HG03135 (cell line): ENCODE results near the gene RTP1.
A peak's percentile ranks its signal among the peaks of the same experiment; 100 is the strongest.
"Not testable (repeated sequence)": the region's sequence is repeated elsewhere in the genome, so short reads cannot be mapped to it uniquely, and the experiment has no call there.

Experiments
- ATAC-seq: cut with Tn5 transposase; IDR thresholded peaks from one replicate; pipeline ENCODE4 v1.9.1; 2021; ENCODE audit warnings: mild to moderate bottlenecking, moderate library complexity; ENCODE audit not compliant: unreplicated experiment

RTP1 gene

GRCh38 chr3:187198490-187198889, 1.2 kb downstream of the RTP1 start:
- no peak for ATAC-seq

- not testable (repeated sequence) for ATAC-seq
These were observed 2.3 kb downstream of the RTP1 start for GRCh38 chr3:187199463-187200050.

GRCh38 chr3:187205683-187206082, 8.4 kb downstream of the RTP1 start:
- no peak for ATAC-seq

- no peak for ATAC-seq
These were observed 9.8 kb downstream of the RTP1 start for GRCh38 chr3:187207062-187207461.

- no peak for ATAC-seq
These were observed 10.3 kb downstream of the RTP1 start for GRCh38 chr3:187207624-187208023.

GRCh38 chr3:187208159-187208558, 10.9 kb downstream of the RTP1 start:
- no peak for ATAC-seq

- ATAC-seq: no peak
These were observed 12.2 kb downstream of the RTP1 start for GRCh38 chr3:187209491-187209890.

GRCh38 chr3:187210091-187210490, 12.8 kb downstream of the RTP1 start:
- no peak for ATAC-seq

GRCh38 chr3:187210545-187211327, 13.4 kb downstream of the RTP1 start:
- peak; percentile 95 for ATAC-seq

- no peak for ATAC-seq
These were observed 14.4 kb downstream of the RTP1 start for GRCh38 chr3:187211532-187212195.

- ATAC-seq: no peak
These were observed 14.9 kb downstream of the RTP1 start for GRCh38 chr3:187212196-187212545.

GRCh38 chr3:187212705-187213104, 15.4 kb downstream of the RTP1 start:
- ATAC-seq: no peak

- ATAC-seq: no peak
These were observed 16.3 kb downstream of the RTP1 start for GRCh38 chr3:187213616-187214015.

GRCh38 chr3:187215460-187215859, 18.2 kb downstream of the RTP1 start:
- ATAC-seq: no peak

- no peak for ATAC-seq
These were observed 25.5 kb downstream of the RTP1 start for GRCh38 chr3:187222801-187223200.

GRCh38 chr3:187223799-187224198, 26.5 kb downstream of the RTP1 start:
- no peak for ATAC-seq

- no peak for ATAC-seq
These were observed 30.5 kb downstream of the RTP1 start for GRCh38 chr3:187227658-187228258.

GRCh38 chr3:187228740-187229139, 31.5 kb downstream of the RTP1 start:
- ATAC-seq: no peak

- no peak for ATAC-seq
These were observed 32.7 kb downstream of the RTP1 start for GRCh38 chr3:187230011-187230410.

- ATAC-seq: no peak
These were observed 39.7 kb downstream of the RTP1 start for GRCh38 chr3:187236962-187237361.

GRCh38 chr3:187237741-187238140, 40.5 kb downstream of the RTP1 start:
- ATAC-seq: no peak

- ATAC-seq: no peak
These were observed 41.0 kb downstream of the RTP1 start for GRCh38 chr3:187238239-187238638.
